ENCODE results near the gene CRNKL1. TPM values are rescaled to one million over a fixed set of nuclear protein-coding genes. Genes with fewer than 3 reads are reported as not detected.
A peak's percentile ranks its signal among the peaks of the same experiment; 100 is the strongest.

Gene CRNKL1
- total RNA-seq: 38.1 TPM

- H3K9ac ChIP-seq (ENCODE audit: low read depth in 1 of 3, low read length in 3 of 3): peak within 1 kb of the TSS; percentile 87 to 96 (median 95)
- no peaks in the 10 kb centered on the region for H3K27me3 ChIP-seq (ENCODE audit: control insufficient read depth in 3 of 3, insufficient read depth in 3 of 3, low read length in 3 of 3)
- peaks cover 5 to 12% (median 11%) of the 10 kb centered on the region in 3 donors for H3K4me1 ChIP-seq (ENCODE audit: control insufficient read depth in 3 of 3, insufficient read depth in 3 of 3, low read length in 3 of 3)
Measured at GRCh38 chr20:20052074-20052970, at the start of gene CRNKL1, which contains the start of gene CFAP61. Gene CRNKL1, minus strand, starts transcription at chr20:20052466. Its CDS starts 124 bp downstream, at chr20:20052342. Gene CFAP61, plus strand, starts transcription at chr20:20052532. Its CDS starts 4,122 bp downstream, at chr20:20056654.

GRCh38 chr20:20100881-20101280 lies 48.6 kb upstream of the CRNKL1 start:
- Histone ChIP-seq H3K4me3 (ENCODE audit: low read length in 3 of 3) (no peak overlapping the region), H3K9ac (ENCODE audit: low read depth in 1 of 3, low read length in 3 of 3) (no peak overlapping the region), H3K27ac (ENCODE audit: low read depth, low read length) (no peak overlapping the region), H3K27me3 (ENCODE audit: control insufficient read depth in 3 of 3, insufficient read depth in 3 of 3, low read length in 3 of 3) (no peaks in the 10 kb centered on the region), H3K36me3 (ENCODE audit: control insufficient read depth in 3 of 3, insufficient read depth in 3 of 3, low read length in 3 of 3) (peaks cover 0 to 4% (median 0%) of the 10 kb centered on the region in 3 donors), H3K9me3 (ENCODE audit: control insufficient read depth in 3 of 3, low read length in 3 of 3) (no peaks in the 10 kb centered on the region), H3K4me1 (ENCODE audit: control insufficient read depth in 3 of 3, insufficient read depth in 3 of 3, low read length in 3 of 3) (peaks cover 4 to 7% (median 6%) of the 10 kb centered on the region in 3 donors)

More at GRCh38 chr20:20052074-20052970, at the start of gene CRNKL1, which contains the start of gene CFAP61:
- Histone ChIP-seq H3K36me3 (ENCODE audit: control insufficient read depth in 3 of 3, insufficient read depth in 3 of 3, low read length in 3 of 3) (peaks cover 20 to 31% (median 28%) of the 10 kb centered on the region in 3 donors), H3K9me3 (ENCODE audit: control insufficient read depth in 3 of 3, low read length in 3 of 3) (no peaks in the 10 kb centered on the region), H3K27ac (ENCODE audit: low read depth, low read length) (peak within 1 kb of the TSS; percentile 89), H3K4me3 (ENCODE audit: low read length in 3 of 3) (peak within 1 kb of the TSS; percentile 95 to 98 (median 95))

GRCh38 chr20:20096421-20096820 lies 44.2 kb upstream of the CRNKL1 start:
- Histone ChIP-seq H3K27ac (ENCODE audit: low read depth, low read length) (no peak overlapping the region), H3K27me3 (ENCODE audit: control insufficient read depth in 3 of 3, insufficient read depth in 3 of 3, low read length in 3 of 3) (no peaks in the 10 kb centered on the region), H3K9ac (ENCODE audit: low read depth in 1 of 3, low read length in 3 of 3) (no peak overlapping the region), H3K4me3 (ENCODE audit: low read length in 3 of 3) (no peak overlapping the region), H3K9me3 (ENCODE audit: control insufficient read depth in 3 of 3, low read length in 3 of 3) (no peaks in the 10 kb centered on the region), H3K36me3 (ENCODE audit: control insufficient read depth in 3 of 3, insufficient read depth in 3 of 3, low read length in 3 of 3) (peaks cover 0 to 7% (median 2%) of the 10 kb centered on the region in 3 donors), H3K4me1 (ENCODE audit: control insufficient read depth in 3 of 3, insufficient read depth in 3 of 3, low read length in 3 of 3) (peaks cover 0 to 8% (median 0%) of the 10 kb centered on the region in 3 donors)

GRCh38 chr20:20095114-20095872 lies 43.0 kb upstream of the CRNKL1 start:
- H3K4me3 ChIP-seq (ENCODE audit: low read length in 3 of 3): no peak overlapping the region
- H3K27me3 ChIP-seq (ENCODE audit: control insufficient read depth in 3 of 3, insufficient read depth in 3 of 3, low read length in 3 of 3): no peaks in the 10 kb centered on the region
- peaks cover 0 to 14% (median 0%) of the 10 kb centered on the region in 3 donors for H3K4me1 ChIP-seq (ENCODE audit: control insufficient read depth in 3 of 3, insufficient read depth in 3 of 3, low read length in 3 of 3)
- H3K27ac ChIP-seq (ENCODE audit: low read depth, low read length): no peak overlapping the region
- peak overlapping the region in 1 of 3 donors; percentile 26 for H3K9ac ChIP-seq (ENCODE audit: low read depth in 1 of 3, low read length in 3 of 3)
- H3K9me3 ChIP-seq (ENCODE audit: control insufficient read depth in 3 of 3, low read length in 3 of 3): no peaks in the 10 kb centered on the region
- peaks cover 0 to 11% (median 2%) of the 10 kb centered on the region in 3 donors for H3K36me3 ChIP-seq (ENCODE audit: control insufficient read depth in 3 of 3, insufficient read depth in 3 of 3, low read length in 3 of 3)

GRCh38 chr20:20094410-20094809 lies 42.1 kb upstream of the CRNKL1 start:
- H3K4me1 ChIP-seq (ENCODE audit: control insufficient read depth in 3 of 3, insufficient read depth in 3 of 3, low read length in 3 of 3): peaks cover 0 to 22% (median 8%) of the 10 kb centered on the region in 3 donors
- H3K4me3 ChIP-seq (ENCODE audit: low read length in 3 of 3): no peak overlapping the region
- no peaks in the 10 kb centered on the region for H3K9me3 ChIP-seq (ENCODE audit: control insufficient read depth in 3 of 3, low read length in 3 of 3)
- no peak overlapping the region for H3K27ac ChIP-seq (ENCODE audit: low read depth, low read length)
- no peaks in the 10 kb centered on the region for H3K27me3 ChIP-seq (ENCODE audit: control insufficient read depth in 3 of 3, insufficient read depth in 3 of 3, low read length in 3 of 3)
- no peak overlapping the region for H3K9ac ChIP-seq (ENCODE audit: low read depth in 1 of 3, low read length in 3 of 3)
- H3K36me3 ChIP-seq (ENCODE audit: control insufficient read depth in 3 of 3, insufficient read depth in 3 of 3, low read length in 3 of 3): peaks cover 0 to 7% (median 2%) of the 10 kb centered on the region in 3 donors

GRCh38 chr20:20092827-20093226 lies 40.6 kb upstream of the CRNKL1 start:
- Histone ChIP-seq H3K4me1 (ENCODE audit: control insufficient read depth in 3 of 3, insufficient read depth in 3 of 3, low read length in 3 of 3) (peaks cover 6 to 34% (median 8%) of the 10 kb centered on the region in 3 donors), H3K27me3 (ENCODE audit: control insufficient read depth in 3 of 3, insufficient read depth in 3 of 3, low read length in 3 of 3) (no peaks in the 10 kb centered on the region), H3K27ac (ENCODE audit: low read depth, low read length) (no peak overlapping the region), H3K4me3 (ENCODE audit: low read length in 3 of 3) (no peak overlapping the region), H3K9me3 (ENCODE audit: control insufficient read depth in 3 of 3, low read length in 3 of 3) (no peaks in the 10 kb centered on the region), H3K36me3 (ENCODE audit: control insufficient read depth in 3 of 3, insufficient read depth in 3 of 3, low read length in 3 of 3) (peaks cover 0 to 7% (median 2%) of the 10 kb centered on the region in 3 donors), H3K9ac (ENCODE audit: low read depth in 1 of 3, low read length in 3 of 3) (no peak overlapping the region)

- Histone ChIP-seq H3K9ac (ENCODE audit: low read depth in 1 of 3, low read length in 3 of 3) (no peak overlapping the region), H3K4me3 (ENCODE audit: low read length in 3 of 3) (no peak overlapping the region), H3K4me1 (ENCODE audit: control insufficient read depth in 3 of 3, insufficient read depth in 3 of 3, low read length in 3 of 3) (peaks cover 11 to 33% (median 16%) of the 10 kb centered on the region in 3 donors), H3K27me3 (ENCODE audit: control insufficient read depth in 3 of 3, insufficient read depth in 3 of 3, low read length in 3 of 3) (no peaks in the 10 kb centered on the region), H3K27ac (ENCODE audit: low read depth, low read length) (no peak overlapping the region), H3K9me3 (ENCODE audit: control insufficient read depth in 3 of 3, low read length in 3 of 3) (no peaks in the 10 kb centered on the region), H3K36me3 (ENCODE audit: control insufficient read depth in 3 of 3, insufficient read depth in 3 of 3, low read length in 3 of 3) (peaks cover 0 to 7% (median 2%) of the 10 kb centered on the region in 3 donors)
Measured at GRCh38 chr20:20089939-20090338, 37.7 kb upstream of the CRNKL1 start.

GRCh38 chr20:20089018-20089417 lies 36.8 kb upstream of the CRNKL1 start:
- H3K27ac ChIP-seq (ENCODE audit: low read depth, low read length): peak overlapping the region; percentile 95
- peaks cover 0 to 7% (median 0%) of the 10 kb centered on the region in 3 donors for H3K36me3 ChIP-seq (ENCODE audit: control insufficient read depth in 3 of 3, insufficient read depth in 3 of 3, low read length in 3 of 3)
- H3K4me1 ChIP-seq (ENCODE audit: control insufficient read depth in 3 of 3, insufficient read depth in 3 of 3, low read length in 3 of 3): peaks cover 19 to 42% (median 24%) of the 10 kb centered on the region in 3 donors
- H3K9ac ChIP-seq (ENCODE audit: low read depth in 1 of 3, low read length in 3 of 3): peak overlapping the region; percentile 24 to 83 (median 73)
- no peaks in the 10 kb centered on the region for H3K9me3 ChIP-seq (ENCODE audit: control insufficient read depth in 3 of 3, low read length in 3 of 3)
- H3K4me3 ChIP-seq (ENCODE audit: low read length in 3 of 3): peak overlapping the region in 2 of 3 donors; percentile 54 to 71
- no peaks in the 10 kb centered on the region for H3K27me3 ChIP-seq (ENCODE audit: control insufficient read depth in 3 of 3, insufficient read depth in 3 of 3, low read length in 3 of 3)

- Histone ChIP-seq H3K27ac (ENCODE audit: low read depth, low read length) (peak overlapping the region; percentile 95), H3K4me1 (ENCODE audit: control insufficient read depth in 3 of 3, insufficient read depth in 3 of 3, low read length in 3 of 3) (peaks cover 19 to 47% (median 24%) of the 10 kb centered on the region in 3 donors), H3K36me3 (ENCODE audit: control insufficient read depth in 3 of 3, insufficient read depth in 3 of 3, low read length in 3 of 3) (peaks cover 0 to 1% (median 0%) of the 10 kb centered on the region in 3 donors), H3K27me3 (ENCODE audit: control insufficient read depth in 3 of 3, insufficient read depth in 3 of 3, low read length in 3 of 3) (no peaks in the 10 kb centered on the region), H3K4me3 (ENCODE audit: low read length in 3 of 3) (peak overlapping the region; percentile 34 to 52 (median 35)), H3K9ac (ENCODE audit: low read depth in 1 of 3, low read length in 3 of 3) (peak overlapping the region; percentile 53 to 79 (median 70)), H3K9me3 (ENCODE audit: control insufficient read depth in 3 of 3, low read length in 3 of 3) (no peaks in the 10 kb centered on the region)
Measured at GRCh38 chr20:20085812-20086211, 33.5 kb upstream of the CRNKL1 start.
